Non-pigmented ciliary epithelial cell (primary cell): Measurements from ENCODE around the gene GDF11.

Source experiments
- DNase-seq: peaks from one replicate; pipeline ENCODE4 v3.0.0-alpha.2; 2010; ENCODE audit warnings: low read depth

GDF11 gene

DNA sequence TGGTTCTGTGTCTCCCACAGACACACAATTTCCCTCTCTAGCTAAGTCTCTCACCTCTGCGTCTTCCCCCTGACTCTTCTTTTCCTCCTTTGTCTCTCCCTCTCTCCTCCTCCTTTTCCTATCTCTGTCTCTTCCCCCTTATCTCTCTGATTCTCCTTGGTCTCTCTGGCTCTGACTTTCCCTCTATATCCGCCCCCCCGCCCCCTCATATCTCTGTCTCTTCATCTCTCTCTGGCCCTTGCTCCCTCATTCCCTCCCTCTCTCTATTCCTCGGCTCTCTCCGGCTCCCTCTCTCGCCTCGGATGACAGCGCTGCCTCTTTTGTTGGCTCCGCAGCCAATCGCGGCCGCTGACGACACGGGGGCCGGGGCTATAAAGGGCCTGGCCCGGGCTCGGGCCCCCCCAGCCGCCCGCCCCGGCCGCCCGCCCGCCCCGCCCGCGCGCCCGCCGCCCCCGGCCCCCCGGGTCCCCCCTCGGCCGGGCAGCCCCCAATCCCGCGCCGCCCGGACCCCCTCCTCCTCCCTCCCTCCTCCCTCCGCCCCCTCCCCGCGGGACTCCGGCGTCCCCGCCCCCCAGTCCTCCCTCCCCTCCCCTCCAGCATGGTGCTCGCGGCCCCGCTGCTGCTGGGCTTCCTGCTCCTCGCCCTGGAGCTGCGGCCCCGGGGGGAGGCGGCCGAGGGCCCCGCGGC lies at the start of gene GDF11:
GDF11 (plus strand) TSS at position 404 of the 687 bp plus-strand sequence; CDS start at position 599, 195 bp downstream.
- DNase-seq, result no peak

DNA sequence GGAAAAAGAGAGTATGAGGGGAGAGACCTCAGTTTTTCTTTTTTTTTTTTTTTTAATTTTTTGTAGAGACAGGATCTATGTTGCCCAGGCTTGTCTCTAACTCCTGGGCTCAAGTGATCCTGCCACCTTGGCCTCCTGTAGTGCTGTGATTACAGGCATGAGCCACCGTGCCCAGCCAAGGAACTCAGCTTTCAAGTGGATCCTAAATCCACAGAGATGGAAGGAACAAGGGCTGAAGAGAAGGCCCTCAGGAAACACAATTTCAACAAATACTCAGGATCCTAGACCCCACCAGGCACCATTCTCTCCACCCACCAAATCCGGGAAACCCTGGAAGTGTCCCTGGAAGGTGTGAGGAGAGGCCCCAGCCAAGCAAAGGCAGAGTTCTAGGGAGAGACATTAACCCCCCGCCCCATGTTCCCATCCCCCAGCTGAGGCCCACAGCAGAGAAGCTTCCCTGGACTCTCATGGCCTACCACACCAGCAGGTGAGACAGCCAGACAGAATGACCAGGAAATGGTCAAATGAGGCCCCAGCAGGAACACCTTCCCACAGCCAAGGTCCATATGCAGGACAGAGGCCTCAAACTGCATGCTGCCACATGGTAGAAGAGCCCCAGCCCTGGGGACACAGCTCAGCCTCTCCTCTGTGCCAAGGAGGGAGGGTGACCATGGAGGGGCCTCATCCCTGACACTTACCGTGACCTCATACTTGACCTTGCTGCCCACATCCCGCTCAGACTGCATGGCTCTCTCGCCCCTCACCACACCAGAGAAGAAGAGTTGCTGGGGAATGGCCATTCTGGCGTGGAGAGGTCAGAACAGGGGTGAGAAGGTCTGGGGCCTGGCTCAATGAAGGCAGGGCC lies 49.4 kb upstream of the GDF11 start:
- no peak for DNase-seq

DNA sequence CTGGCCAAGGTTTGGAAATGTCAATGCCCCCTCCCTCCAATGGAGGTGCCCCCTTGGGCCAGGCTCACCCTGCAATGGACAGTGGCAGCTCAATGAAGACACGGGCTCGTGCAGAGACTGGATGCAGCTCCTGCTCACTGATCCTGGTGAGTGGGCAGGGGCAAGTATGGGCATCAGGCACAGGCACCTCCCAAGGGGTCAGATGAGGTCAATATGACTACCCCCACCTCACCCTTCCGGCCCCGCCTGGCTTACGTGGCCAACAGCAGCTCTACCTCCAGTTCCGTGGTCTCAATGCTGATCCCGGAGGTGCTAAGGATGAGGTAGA lies 48.8 kb upstream of the GDF11 start:
- no peak for DNase-seq

DNA sequence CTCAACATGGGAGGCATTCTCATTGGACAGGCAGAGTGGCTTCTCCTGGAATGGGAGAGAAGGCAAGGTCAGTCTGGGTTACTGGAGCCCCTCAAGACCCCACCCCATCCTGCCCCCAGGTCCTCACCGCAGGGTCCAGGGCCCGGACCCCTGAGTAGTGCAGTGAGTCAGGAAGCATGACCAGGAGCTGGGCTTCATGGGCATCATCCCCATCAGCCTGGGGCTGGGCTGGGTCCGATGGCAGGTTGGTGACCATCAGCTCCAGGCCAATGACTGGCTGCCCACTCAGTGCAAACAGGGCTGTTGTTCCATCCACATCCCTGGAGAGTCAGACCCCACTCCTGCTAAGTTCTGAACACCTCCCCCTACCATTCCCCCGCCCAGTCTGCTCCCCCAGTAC lies 48.3 kb upstream of the GDF11 start:
- no peak for DNase-seq

DNA sequence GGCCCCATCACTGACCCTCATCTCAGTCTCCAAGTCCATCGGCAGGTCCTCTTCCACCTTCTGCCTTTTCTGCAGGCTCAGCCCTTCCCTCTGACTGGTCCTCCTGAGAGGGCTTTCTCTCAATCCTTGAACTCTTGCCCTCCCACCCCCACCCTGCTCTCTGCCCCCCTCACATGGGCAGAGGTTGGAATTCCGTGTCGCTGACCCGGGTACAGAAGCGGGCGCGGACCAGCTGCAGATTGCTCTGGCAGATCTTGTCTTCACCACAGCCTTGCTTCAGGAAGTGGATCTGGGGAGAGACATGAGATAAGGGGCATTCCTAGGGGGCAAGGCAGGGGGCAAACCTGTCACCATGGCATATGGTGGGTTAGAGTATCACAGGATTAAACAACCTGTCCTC lies 47.6 kb upstream of the GDF11 start:
- no peak for DNase-seq

DNA sequence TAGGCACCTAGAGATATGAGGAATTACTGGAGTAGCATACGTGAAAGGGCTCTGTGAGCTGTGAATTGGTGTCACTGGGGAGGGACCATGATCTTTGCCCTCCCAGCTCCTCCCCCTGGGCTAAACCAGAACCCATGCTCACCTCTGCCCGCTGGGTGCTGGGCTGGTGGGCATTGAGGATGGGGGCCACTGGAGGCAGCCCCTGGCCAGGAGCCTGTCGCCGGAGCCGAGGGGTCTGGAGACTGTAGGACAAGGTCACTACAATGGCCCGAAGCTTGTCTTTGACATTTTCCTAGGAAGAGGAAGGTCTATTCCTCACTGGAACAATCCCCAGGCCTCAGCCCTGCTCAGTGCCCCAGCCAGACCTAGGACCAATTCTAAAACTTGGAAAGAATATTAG lies 46.8 kb upstream of the GDF11 start:
- no peak for DNase-seq

DNA sequence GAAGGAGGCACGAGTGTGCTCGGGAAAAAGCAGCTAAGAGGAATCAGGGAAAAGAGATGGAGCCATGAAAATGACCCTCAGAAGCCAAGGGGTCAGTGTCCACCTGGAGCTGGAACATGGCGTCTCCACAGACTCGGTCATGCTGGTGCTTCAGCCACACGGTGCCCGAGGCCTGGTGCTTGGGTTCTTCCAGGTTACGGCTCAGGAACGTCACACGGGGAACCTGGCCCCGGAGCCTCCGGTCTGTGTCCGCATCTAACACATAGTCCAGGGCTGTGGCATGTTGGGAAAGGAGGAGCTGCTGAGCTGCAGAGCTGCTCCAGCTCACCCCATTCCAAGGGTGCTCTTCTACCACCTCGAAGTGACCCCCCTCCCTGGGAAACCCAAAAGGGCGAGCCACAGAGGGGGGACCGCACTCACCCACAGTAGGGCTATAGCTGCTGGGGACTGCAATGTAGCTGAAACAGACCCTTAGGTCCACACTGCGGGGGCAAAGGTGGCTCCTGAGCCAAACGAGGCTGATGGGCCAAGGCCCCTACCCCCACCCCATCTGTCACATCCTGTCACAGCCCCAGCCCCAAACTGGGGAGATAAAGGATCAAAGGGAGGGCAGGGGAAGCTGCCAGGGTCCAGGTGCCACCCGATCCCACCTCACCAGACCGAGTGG lies 46.0 kb upstream of the GDF11 start:
- no peak for DNase-seq

DNA sequence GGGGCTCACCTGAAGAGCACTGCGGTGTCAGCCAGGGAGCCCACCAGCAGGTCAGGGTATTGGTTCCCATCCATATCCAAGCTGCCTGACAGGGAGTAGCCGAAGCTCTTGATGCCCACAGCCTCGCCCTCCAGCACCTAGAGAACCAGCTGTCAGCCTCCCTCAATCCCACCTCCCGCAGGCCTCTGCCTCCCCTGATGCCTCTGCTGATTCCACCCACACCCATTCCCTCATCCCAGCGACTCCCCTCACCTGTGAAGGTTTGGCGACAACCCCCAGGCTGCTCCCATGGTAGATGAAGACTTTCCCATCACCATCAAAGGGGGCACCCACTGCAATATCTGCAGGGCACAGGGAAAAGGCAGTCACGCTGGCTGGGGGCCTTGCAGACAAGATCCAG lies 45.2 kb upstream of the GDF11 start:
- DNase-seq, result no peak

DNA sequence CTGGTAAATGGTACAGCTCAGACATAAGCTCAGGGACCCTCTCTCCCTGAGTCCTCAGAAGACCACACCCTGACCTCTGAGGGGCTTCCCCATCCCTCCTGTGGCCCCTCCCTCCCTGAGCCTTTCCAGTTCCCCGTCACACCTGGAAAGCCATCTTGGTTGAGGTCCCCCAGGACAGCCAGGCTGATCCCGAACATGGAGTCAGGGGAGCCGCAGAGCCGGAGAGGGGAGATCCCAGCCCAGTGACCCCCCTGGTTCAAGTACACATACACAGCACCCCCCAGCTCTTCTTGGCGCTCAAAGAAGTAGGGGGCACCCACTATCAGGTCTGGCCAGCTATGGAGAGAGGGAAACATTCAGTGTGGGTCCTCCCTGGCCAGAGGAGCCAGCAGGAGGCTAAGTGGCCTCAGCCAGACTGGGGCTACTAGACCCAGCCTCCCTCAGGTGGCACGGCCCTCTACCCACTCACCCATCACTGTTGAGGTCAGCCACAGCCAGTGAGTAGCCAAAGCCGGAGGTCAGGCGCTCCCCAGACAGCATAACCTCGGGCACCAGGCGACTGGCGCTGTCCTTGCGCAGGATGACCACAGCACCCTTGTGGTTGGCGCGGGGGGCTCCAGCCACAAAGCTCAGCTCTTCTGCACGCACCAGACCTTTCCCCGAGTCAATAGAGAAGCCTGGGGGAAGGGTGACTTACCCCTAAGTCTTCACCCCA lies 44.5 kb upstream of the GDF11 start:
- no peak for DNase-seq

DNA sequence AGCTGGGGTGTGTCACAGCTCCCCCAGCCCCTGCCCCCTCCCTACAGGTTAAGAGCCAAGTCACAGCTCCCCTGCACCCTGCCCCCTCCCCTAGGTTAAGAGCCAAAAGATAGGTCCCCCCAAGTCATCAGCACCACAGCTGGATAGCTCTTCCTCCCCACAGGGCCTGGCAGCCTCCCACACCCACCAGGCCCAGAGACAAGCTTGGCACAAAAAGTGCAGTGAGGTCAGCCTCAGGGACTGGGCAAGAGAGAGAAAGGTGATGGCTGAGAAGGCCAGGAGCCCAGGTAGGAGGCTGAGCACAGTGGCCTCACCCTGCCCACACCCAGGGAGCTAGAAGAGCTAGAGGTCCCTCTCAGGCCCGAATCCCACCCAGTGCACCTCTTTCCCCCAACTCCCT lies 44.0 kb upstream of the GDF11 start:
- no peak for DNase-seq

DNA sequence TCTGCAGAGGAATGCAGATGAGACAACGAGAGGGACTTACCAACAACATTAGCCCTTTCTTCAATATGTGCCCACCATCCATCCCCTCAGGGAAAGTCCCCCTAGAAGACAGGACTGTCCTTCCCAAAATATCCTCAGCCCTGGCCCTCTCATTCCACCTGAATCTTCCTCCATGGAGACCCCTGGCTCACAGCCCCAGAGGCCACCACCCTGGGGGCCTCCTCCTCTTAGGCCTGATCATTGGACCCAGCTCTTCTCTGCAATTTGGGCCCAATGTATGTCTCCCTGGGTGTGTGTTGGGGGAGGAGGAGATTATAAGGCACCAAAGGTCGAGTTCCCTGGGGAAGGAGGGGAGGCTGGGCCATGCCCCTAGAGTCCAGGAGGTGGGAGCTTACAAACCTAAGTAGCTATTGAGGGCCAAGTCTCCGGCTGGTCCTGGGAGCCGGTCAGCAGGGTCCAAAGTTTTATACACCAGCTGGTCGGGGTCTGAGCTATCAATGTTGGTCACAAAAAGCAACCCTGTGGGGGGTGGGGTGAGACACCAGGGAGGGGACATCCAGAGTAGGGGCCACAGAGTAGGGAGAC lies 43.4 kb upstream of the GDF11 start:
- DNase-seq, result no peak

DNA sequence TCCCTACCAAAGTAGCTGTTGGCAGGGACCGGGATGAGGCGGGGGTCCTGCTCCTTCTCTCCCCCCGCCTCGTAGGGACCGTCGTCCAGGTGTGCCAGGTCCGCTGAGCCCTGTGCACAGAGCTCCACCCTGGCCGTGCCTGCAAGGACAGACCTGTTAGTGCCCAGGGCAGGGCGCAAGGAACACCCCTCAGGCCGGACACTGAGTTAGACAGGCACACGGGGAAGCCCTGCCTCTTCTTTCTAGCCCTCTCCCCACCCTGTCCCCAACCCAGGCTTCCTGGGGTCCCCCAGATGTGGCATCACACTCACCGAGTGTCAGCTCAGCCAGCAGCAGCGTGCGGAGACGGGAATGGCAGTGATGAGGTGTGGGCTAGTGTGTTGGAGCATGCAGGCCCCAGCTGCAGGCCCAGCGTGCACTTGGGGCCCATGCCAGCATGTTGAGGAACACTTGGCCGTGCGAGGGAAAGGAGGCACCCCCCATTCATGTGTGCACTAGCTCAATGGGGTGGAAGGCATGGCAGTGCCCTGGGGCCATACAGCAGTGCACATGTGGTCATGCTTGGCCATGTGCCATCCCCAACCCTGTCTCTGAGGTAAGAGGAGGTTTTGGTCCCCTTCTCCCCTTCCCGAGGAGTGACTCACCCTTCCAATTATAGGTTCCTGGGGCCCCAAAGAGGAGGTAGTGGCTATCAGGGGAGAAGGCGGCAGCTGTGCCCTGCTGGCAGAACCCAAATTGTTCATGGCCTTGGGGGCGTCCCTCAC lies 42.5 kb upstream of the GDF11 start:
- no peak for DNase-seq

DNA sequence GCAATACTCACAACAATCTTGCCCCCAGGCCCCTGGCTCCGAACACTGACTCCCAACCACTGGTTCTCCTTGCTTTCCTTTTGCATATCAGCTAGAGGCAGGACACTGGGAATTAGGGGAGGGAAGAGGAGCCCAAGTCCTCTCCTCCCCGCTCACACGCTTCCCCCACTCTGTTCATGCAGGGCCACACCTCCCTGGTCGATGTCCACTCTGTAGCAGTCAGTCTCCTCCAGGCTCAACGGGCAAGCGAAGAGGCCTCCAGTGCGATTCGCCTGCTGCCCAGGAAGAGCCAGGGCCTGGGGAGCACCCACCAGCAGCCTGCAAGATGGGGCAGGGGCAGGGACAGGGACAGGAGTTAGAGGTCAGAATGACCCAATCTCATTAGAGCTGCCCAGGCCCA lies 40.1 kb upstream of the GDF11 start:
- DNase-seq, result no peak

DNA sequence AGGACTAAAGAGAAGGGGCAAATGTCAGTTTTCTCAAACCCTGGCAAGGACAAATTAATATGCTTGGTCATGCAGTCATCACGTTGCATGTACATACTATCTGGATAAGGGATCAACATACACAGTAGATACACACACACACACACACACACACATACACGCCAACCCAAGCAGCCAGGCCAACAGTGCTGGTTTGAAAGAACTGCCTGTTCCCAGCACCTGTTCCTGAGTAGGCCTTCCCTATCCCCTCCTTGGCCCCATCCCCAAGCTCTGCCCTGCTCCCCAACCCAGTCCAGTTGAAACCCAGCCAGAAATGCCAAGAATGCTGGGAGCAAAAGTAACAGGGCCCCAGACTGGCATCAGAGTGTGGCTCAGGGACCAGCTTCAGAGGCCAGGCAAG lies 39.6 kb upstream of the GDF11 start:
- DNase-seq, result no peak

DNA sequence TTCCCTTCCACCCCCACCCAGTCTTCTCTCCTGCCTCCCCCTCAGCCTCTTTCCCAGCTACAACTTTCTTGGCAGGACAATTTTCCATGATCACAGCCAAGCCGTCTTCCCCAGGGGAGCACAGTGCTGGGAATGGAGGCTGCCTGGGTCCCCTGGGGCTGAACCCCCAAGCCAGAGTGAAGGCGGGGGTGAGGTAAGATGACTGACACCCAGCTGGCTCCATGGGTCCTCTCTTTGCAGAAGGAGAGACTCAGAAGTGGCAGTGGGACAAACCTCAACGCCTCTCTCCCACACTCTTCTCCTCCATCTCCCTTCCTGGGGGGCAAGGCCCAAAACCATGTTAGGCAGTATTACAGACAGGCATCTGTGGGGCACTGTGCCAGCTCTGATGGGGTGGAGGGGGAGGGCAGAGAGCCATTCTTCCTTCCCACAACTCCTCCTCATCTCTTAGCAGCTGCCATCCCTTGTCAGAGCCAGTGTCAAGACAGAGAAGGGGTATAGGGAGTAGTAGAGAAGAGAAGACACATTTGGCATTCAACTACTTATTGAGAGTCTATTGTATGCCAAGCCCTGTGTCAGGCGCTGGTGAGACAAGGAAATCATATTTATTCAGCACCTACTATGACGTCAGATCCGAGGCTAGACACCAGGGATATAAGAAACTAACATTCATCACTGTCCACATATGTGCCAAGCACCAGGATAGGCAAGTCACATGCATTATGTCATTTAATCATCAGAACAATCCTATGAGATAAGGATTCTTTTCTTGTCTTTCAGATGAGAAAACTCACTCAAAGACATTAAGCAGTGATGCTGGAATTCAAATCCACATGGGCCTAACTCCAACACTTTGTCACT lies 38.8 kb upstream of the GDF11 start:
- DNase-seq, result no peak

DNA sequence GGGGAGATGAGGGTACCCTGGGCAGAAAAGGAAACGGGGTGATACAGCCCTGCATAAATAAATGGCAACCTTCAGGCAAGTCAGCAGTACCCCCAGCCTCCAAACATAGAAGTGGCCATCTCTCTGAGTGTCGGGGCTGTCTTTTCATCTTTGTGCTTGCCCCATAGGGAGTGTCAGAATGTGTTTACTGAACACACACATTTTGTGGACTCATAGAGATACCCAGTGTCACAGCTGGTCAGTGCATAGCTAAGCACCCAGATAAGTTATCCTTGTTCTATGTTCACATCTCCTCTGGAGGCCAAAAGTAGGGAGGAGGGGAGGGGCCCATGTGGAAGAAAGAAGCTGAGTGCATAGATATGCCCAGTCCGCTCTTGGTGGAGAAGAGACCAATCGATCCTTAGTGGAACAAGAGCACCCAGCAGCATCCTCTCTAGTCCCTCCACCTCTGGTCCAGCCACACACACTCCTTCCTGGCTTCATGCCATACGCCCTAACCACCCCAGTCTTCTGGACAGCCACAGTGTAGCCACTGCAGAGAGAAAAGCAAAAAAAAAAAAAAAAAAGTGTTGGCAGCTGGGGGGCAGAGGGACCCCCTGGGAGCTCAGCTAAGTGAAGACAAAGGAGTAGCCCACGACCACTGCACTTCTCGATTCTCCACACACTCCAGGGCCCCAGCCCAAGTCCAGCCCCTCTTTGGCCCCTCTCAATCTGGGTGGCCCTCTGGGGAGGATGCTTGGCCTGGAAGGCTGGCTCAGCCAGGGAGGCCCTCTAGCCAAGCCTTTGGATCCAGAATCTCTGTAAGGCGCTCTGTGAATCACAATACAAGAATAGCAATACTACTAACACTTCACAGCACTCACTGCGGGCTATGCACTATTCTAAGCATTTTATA lies 37.9 kb upstream of the GDF11 start:
- DNase-seq, result no peak

DNA sequence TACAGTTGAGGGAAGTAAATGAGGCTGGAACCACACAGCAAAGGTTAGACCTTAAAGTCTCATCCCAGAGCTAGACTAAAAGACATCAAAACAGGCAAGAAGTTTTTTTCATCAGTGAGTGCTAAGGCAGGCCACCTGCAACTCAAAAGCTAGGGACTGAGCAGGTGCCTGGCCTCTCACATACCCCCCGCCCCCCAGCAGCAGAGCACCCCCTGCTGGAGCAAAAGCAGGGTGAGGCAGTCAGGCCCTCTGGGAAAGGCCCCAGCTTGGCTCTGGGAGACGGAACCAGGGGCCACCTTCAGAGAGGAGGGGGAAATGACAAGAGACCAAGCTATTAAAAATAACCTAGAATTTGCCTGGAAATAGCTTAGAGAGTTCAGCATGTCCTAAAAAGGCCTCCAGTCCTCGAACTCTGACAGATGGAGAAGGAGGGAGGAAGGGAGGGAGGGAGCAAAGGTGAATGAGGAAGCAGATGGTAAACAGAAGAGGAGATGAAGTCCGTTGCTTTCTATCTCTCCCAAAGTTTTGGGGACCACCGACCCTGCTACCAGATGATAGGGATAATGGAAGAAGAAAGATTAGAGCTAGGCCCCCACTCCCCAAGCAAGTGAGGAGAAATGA lies 37.0 kb upstream of the GDF11 start:
- DNase-seq, result no peak

DNA sequence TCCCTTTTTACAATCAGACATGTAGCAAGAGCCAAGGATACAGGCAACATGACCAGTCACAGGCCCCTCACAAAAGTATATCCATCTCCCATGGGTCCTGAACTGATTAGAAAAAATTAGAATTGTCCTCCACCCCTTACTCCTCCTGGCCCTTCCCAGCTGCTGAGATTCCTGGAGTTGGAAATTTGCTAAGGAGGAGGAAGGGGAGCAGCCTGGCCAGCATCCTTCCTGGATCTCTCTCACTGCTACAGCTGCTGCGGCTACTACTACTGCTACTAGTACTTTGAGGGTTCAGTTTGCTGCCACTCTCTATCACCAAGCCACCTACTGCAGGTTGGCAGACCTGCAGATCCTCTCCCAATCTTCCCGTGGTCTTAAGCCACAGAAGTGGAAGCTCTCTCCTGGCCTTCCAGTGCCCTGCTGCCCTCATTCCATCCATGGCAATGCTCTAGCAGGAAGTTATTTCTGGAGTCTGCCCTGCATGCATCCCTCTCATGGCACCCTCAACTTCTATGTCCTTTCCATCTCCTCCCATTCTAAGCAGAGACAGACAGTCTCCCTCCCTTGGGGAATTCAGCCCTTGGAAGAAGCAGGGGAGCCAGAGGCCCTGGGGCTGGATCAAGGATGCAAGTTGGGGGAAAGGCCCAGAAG lies 36.2 kb upstream of the GDF11 start:
- DNase-seq, result no peak
